GM23248 (cell line): ENCODE measurements around the gene ISCU.

Experiments
- EZH2 ChIP-seq: fragments of 200-600 bp; sonication (generic); IDR thresholded peaks from 2 replicates; pipeline ENCODE4 v1.6.1; 2018; ENCODE audit warnings: antibody characterized with exemption, mild to moderate bottlenecking; ENCODE audit not compliant: insufficient read depth, poor library complexity, severe bottlenecking
- EZH2phosphoT487 ChIP-seq: fragments of 200-600 bp; sonication (generic); IDR thresholded peaks from 2 replicates; pipeline ENCODE4 v1.6.1; 2018; ENCODE audit warnings: antibody characterized with exemption, moderate library complexity, mild to moderate bottlenecking, low read depth; ENCODE audit not compliant: insufficient read depth

DNA sequence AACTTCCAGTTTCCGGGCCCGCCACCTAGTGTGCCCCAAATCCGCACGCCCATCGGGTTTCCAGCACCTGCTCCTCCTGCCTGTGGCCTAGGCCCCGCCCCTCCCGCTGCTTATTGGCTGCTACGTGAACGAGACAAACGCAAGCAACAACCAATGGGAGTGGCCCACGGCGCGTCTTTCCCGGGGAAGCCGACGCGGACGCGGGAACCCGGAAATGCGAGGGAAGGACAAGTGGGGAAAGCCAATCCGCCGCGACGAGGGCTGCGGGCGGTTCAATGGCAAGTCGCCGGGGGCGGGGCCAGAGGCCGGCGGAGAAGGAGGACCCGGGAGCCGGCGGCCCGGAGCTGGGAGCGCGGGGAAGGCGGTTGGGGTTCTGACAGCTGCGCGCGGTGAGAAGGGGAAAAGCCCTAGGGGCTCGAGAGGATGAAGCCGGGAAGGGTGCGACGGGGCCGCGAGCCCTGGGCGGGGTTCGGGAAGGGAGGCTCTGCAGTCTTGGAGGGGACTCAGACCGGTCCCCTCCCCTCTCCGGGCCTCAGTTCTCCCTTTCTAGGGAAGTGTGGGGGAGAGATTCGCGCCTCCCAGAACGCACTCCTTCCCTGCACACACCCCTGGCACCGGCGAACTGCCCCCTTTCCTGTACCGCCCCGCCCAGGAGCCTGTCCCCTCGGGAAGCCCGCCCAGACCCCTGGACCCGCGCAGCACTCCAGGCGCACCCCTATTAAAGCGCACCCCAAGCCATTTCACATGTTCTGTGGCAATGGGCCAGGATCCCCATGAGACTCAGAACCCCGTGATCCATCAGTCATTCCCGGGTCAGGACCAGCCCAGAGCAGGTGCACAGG is 47.2 kb upstream of the ISCU start, which contains the start of gene FICD:
- no peak for TF ChIP-seq EZH2
- TF ChIP-seq EZH2phosphoT487: no peak
